CMK (cell line): ENCODE data around the gene NOTO.
A peak's percentile ranks its signal among the peaks of the same experiment; 100 is the strongest.
"Not testable (repeated sequence)": the region's sequence is repeated elsewhere in the genome, so short reads cannot be mapped to it uniquely, and the experiment has no call there.

Experiments used
- DNase-seq: peaks from one replicate; pipeline ENCODE4 v3.0.0-alpha.2; 2010; ENCODE audit warnings: low read depth

NOTO gene

DNA sequence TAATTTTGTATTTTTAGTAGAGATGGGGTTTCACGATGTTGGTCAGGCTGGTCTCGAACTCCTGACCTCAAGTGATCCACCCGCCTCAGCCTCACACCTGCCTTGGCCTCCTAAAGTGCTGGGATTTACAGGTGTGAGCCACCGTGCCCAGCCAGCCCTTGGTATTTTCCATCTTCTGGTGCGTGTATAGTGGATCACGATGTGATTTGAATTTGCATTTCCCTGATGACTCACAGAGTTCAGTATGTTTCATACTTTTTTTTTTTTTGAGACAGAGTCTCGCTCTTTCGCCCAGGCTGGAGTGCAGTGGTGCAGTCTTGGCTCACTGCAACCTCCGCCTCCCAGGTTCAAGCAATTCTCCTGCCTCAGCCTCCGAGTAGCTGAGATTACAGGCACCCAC lies 2.1 kb upstream of the NOTO start:
- DNase-seq, result not testable (repeated sequence)

DNA sequence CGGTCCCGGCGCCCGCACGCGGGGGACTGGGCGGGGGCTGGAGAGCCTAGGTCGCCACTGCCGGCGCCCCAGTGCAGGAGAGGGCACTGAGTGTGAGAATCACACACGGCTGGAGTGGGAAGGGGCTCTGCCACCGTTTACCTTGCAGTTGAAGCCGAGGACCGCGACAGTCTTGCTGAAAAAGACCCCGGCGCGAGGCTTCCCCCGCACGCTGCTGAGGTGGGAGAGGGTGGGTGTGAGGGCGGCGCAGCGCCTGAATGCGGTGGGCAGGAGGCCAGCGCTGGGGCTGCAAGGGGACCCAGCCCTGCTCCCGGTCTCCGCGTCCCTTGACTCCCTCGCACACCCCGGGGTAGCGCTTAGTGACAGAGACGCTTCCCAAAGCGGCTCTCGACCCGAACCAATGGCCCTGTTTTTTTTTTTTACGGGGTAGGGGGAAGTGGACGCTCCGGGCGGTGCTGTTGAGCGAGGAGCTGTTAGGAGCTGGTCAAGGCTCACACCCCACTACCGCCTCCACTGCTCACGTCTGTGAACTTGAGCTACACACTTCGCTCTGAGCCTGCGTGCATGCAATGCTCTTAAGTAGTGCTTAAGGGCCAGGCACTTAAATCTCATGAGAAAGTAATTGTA lies 794 bp downstream of the NOTO start:
- no peak for DNase-seq

DNA sequence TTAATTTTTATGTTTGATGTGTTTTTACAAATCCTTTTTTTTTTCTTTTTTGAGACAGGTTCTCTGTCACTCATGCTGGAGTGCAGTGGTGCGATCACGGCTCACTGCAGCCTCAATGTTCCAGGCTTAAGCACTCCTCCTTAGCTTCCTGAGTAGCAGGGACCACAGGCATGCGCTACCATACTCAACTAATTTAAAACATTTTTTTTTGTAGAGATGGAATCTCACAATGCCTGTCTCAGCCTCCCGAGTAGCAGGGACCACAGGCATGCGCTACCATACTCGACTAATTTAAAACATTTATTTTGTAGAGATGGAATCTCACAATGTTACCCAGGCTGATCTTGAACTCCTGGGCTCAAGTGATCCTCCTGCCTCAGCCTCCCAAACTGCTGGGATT lies 3.2 kb downstream of the NOTO start:
- DNase-seq, result no peak

DNA sequence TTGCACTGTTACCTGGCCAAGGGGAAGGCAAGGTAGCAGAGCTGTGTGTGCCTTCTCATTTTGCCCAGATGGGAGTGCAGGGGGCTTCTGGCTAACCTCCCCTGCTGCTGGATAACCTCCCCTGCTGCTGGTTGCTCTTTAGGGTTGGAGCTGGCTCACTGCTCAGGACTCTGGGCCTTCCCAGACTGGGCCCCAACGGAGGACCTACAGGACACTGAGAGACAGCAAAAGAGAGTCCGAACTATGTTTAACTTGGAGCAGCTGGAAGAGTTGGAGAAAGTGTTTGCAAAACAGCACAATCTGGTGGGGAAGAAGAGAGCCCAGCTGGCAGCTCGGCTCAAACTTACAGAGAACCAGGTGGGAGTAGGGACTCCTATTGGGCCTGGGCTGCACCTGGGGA lies 5.9 kb downstream of the NOTO start:
- no peak for DNase-seq

DNA sequence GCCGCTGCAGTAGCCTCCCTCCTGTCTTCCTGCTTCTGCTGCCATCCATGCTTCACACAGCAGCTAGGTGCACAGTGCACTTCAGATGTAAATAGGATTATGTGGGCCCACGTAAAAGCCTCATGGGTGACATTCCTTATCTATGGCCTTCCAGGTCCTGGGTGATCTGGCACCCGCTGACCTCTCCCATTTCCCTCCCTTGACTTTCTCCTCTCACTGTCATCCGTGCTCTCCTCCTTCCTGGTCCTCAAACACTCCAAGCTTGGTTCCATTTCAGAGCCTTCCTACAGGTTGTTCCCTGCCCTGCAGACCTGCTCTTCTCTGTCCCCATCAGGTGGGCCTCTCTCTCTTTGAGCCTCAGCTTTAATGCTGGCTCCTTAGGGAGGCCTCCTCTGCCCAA lies 7.6 kb downstream of the NOTO start:
- DNase-seq, result no peak

DNA sequence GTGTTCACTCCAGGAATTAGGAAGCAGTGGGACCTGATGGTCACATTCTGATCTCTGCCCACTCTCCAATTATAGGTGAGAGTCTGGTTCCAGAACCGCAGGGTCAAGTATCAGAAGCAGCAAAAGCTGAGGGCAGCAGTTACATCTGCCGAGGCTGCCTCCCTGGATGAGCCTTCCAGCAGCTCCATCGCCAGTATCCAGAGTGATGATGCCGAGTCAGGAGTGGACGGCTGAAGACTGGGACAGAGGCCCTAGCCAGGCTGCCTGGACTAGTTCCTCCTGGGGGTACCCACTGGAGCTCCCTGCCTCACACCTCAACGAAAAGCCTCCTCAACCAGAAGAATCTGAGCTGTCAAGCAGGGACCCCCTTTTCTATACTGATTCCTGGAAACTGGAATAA lies 8.3 kb downstream of the NOTO start:
- DNase-seq, result no peak

DNA sequence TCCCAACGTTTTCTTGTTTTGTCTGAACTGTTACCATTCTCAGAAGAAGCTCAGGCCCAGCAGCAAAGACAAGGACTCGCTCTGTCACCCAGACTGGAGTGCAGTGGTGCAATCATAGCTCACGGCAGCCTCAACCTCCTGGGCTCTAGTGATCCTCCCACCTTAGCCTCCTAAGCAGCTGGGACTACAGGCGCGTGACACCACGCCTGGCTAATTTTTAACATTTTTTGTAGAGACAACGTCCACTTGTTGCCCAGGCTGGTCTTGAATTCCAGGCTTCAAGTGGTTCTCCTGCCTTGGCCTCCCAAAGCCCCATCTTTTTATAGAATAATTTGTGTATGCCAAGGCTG lies 9.7 kb downstream of the NOTO start:
- DNase-seq, result no peak

DNA sequence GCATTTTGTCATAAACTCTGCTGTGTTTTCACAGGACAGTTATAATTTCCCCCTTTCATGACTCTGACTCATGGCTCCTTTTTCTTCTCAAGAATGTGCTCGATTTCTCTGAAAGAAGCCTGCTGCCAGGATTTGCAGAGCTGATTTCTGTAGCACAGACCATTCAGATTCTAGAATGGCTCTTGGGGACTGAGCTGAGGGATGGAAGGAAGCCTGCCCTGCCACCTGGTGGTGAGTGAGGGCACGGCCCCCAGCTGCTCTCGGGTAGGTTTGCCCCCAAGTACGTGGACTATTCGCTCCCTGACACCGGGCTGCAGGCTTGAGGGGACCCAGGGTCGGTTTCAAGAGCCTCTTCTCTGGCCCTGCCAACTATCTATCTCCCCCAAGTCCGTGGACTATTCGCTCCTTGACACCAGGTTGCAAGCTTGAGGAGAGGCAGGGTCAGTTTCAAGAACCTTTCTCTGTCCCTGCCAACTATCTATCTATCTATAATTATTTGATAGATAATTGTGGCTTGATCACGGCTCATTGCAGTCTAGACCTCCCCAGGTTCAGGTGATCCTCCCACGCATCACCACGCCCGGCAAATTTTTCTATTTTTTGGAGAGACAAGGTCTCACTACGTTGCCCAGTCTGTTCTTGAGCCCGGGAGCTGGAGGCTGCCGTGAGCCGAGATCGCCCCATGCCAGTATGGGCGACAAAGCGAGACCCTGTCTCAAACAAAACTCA lies 10.2 kb downstream of the NOTO start:
- no peak for DNase-seq

DNA sequence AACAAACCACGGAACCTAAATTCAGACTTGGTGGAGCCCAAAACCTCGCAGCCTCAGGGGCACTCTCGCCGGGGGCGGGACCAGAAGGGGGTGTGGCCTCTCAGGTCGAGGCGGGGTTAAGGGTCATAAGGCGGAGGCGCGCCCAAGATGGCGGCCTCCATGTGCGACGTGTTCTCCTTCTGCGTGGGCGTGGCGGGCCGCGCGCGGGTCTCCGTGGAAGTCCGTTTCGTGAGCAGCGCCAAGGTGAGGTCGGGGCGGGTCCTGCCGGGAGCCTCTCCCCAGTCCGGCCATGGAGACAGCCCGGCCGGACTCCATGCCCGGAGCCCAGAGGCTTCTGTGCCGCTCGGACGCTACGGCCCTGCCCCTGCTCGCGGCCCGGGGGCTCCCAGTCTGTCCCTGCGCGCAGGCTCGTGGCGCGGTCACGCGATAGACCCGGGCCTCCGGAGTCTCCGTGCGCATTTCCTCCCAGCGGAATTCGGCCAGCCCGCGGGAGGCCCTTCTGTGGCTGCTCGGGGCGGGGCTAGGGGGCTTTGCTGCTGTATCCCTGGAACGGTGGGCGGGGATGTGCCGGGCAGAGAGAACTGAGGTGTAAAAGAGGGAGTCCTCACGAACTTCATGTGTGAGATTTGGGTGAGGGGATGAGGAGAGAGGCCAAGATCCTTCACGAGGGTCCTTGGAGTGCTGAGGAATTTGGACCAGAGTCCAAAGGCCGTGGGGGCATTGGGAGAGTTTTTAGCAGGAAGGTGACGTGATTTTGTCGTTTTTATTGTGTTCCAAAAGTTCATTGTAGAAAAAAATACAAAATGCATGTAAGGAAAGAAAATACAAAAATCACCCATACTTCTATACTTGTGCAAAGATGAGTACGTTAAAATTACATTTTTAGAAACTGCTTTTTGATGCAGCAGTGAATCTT lies 12.0 kb downstream of the NOTO start, which contains the start of gene SMYD5:
SMYD5 (plus strand) TSS at position 126 of the 916 bp plus-strand sequence; CDS start at position 148, 22 bp downstream.
- peak; percentile 86 for DNase-seq

DNA sequence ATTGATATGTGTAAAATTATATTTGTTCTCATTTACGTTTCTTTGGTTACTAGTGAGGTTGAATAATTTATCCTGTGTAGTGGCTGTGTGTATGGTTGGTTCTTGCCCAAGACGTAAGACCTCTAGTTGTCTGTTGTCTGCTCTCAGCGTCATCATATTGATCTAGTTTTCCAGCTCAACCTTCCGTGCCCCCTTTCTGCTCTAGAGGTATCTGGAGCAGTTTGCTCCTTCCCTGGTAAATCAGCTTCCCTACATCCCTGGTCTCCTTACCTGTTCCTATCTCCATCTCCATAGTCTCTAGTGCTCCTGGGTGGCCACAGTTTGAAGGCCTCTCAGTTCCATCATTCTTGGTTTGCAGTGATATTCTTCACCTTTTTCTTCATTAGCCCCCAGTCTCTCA lies 12.9 kb downstream of the NOTO start:
- no peak for DNase-seq

DNA sequence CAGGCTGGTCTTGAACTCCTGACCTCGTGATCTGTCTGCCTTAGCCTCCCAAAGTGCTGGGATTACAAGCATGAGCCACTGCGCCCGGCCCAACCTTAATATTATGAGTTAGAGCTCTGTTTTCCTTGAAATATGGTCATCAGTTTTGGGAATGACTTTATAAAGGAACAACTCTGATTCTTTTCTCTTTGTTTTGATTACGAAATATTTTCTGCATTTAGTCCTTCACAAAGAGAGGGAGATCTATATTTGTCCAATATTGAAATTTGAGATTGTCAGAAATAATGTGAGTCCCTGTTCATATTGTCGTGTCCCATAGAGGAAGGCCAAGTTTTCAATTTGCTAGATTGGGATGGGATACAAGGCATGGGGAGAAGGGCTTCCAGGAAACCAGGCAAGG lies 14.8 kb downstream of the NOTO start:
- no peak for DNase-seq

DNA sequence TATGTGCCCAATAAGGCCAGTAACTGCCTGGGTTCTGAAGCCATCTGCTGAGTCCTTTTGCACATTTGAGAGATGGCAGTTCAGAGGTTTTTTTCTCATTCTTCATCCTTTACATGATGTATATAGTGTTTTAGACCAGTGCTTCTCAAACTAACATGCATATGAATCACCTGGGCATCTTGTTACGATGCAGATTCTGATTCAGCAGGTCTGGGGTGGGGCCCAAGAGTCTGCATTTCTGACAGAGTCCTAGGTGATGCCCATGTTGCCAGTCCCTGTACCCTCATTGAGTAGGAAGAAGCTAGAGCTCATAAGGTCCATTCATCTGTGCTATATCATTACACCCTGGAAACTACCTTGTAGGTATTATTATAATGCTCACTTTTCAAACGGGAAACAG lies 15.5 kb downstream of the NOTO start:
- DNase-seq, result no peak

DNA sequence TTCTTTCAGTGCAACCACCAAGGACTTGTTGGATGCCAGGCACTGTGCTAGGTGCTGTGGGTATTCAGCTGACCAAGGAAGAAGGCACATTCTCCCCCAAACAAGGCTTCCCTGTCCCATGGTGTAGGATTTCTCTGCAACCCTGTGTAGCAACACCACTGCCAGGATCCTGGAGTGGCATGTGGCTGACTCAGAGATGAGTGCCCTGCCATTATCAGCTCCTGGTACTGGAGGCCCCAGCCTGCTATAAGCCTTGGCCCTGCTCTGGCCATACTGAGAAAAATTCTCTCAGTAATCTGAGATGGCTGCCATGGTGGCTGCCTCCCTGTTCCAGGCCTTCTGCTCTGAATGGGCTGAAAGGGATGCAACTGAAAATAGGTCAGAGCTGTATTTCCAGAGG lies 15.9 kb downstream of the NOTO start:
- DNase-seq, result no peak

DNA sequence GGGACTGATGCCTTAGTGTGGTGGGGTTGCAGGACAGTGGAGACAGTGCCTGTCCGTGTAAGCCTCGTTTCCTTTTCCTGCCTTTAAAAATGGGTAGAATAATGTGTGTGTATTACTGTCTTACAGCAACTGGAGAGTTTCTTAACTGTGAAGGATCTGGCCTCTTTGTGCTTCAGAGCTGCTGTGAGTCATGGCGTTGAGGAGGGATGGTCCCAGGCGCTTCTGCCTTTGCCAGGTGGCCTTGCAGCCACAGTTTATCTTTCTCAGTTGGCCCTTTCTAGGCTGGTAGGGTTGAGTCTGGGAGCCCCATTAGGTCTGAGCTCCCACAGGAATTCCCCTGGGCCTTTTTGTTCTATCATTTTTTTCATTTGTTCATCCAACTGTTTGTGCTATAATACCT lies 21.4 kb downstream of the NOTO start:
- DNase-seq, result no peak

DNA sequence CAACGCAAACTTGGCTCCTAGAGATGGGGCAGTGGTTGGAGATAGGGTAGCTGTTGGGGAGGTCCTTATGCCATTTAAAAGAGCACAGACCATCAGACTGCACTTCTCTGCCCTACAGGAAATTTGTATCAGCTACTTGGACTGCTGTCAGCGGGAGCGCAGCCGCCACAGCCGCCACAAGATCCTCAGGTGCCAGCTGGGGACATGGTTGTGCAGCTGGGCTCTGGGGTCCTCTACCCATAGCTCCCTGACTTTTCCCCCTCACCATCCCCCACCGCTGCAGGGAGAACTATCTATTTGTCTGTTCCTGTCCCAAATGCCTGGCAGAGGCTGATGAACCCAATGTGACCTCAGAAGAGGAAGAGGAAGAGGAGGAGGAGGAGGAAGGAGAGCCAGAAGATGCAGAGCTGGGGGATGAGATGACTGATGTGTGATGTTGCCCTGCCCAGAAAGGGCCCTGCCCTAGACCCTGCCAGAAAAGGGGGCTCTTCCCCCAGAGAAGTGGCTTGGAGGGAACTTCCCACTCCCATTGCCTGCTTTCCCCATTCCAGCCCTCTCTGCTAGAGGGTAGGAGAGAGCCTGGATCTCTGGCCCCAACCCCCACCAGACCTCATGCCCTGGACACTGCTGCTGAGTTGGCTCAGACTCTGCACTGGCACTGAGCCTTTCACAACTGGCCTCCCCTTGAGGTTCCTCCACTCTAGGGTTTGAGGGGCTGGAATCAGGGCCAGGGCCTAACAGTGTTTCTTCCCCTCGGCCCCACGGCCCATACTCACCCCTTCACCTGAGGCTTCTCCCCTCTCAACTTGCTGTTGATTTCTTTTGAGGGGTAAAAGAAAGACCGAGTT lies 23.4 kb downstream of the NOTO start:
- DNase-seq, result peak; percentile 92

DNA sequence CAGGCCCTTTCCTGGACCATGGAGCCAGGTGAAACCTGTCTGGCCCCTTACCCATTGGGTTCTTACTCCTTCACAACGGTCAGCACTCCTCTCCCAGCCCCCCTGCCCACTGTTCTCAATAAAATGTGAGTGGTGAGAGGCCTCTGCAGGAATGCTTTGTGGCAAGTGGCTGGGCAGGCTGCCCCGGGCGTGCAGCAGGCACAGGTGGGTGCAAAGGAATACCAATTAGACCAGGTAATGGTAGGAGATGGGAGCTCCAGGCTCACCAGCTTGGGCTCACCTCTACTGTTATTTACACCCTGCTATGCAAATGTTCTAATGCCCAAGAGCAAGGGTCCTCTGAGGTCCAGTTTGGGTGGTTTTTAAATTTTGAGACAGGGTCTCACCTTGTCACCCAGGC lies 24.7 kb downstream of the NOTO start:
- DNase-seq, result no peak

DNA sequence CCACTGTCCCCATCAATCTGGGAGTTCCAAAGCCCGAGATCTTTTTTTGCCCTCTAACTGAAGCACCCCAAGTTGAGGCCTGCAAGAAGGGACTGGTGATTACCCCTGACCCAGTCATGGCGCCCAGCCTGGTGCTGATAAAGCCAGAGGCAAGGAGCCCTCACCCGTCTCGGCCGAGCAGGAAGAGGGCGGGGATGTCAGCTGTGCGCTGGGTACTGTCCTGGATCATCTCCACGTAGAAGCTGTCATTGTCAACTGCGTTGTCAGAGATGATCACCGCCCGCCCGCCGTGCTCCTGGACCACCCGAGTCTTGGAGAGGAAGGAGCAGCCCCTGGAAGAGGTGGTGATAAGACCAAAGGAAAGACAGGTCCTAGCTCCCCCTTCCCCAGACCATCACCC lies 26.3 kb downstream of the NOTO start:
- DNase-seq, result no peak

DNA sequence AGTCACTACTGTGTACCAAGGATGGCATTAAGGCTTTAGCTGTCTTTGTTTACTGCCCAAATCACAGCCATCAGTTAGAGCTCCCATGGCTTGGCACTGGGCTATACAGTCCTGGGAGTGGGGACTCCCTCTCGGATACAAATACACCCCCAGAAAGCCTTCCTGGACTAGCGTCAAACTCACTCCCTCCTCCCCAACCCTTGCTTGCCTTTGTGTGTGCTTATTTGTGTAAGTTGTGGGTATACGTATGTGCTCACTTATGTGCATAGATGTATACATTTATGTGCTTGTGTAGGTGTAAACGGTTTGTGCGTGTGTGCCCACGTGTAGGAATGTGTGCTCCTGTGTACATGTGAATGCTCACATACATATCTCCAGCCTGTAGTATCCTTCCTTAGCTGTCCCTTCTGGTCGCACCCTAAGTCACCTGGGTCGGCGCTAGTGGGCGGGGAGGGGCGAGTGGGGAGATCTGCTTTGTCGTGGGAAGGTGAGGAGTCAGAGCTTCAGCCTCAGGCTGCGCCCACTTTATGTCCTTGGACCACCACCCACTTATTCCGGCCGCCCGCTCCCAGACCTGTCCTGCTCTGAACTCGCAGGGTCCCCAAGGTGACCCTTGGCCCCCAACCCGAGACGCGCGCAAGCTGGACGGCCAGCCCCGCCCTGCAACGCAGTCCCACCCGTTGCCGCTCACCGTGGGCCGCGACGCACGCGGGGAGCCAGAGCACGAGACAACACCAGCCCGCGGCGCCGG lies 30.2 kb downstream of the NOTO start:
- DNase-seq, result no peak

DNA sequence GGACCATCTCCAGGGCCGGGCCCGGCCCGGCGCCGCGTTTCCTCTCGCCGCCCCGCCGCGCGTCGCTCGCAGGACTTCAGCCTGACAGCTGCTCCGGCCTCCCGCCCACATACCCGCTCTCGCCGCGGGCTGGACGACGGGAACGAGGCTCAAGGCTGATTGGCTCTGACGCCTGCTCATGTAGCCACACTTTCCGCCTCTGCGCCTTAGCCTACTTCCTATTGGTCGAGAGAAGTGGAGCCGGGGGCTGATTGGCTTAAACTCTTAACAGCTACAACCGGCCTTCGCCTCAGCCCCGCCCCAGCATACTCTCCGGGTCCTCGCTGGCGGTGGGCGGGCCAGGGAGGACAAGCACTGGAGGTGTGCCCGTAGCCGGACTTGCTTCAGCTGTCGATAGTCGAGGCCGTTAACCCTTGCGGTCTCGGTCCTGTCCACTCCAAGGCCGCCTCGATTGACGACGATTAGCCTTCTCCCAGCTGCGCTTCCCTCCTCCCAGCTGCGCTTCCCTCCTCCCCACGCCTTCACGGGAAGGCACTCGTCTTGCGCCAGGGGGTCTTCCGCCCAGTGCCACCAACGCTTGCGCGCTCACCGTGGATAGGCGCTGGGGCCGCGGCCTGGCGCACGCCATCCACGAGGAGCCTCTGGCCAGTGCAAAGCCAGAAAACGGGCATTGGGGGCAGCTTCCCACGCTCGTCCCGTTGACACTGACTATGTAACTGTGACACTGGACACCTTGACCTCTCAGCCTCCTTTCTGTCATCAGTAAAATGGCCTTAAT lies 31.0 kb downstream of the NOTO start, which contains the start of gene PRADC1:
PRADC1 (minus strand) TSS at position 86 of the 778 bp plus-strand sequence; CDS start at position 7, 79 bp downstream.
- peak; percentile 98 for DNase-seq
